GM18870 (cell line): ENCODE data around the gene FCHSD1.
A peak's percentile ranks its signal among the peaks of the same experiment; 100 is the strongest.

ENCODE experiments used
- ATAC-seq: cut with Tn5 transposase; IDR thresholded peaks from one replicate; pipeline ENCODE4 v1.9.1; 2021; ENCODE audit warnings: moderate library complexity; ENCODE audit not compliant: unreplicated experiment

The FCHSD1 gene

GRCh38 chr5:141674747-141675146 is 23.5 kb upstream of the FCHSD1 start:
- no peak for ATAC-seq

DNA sequence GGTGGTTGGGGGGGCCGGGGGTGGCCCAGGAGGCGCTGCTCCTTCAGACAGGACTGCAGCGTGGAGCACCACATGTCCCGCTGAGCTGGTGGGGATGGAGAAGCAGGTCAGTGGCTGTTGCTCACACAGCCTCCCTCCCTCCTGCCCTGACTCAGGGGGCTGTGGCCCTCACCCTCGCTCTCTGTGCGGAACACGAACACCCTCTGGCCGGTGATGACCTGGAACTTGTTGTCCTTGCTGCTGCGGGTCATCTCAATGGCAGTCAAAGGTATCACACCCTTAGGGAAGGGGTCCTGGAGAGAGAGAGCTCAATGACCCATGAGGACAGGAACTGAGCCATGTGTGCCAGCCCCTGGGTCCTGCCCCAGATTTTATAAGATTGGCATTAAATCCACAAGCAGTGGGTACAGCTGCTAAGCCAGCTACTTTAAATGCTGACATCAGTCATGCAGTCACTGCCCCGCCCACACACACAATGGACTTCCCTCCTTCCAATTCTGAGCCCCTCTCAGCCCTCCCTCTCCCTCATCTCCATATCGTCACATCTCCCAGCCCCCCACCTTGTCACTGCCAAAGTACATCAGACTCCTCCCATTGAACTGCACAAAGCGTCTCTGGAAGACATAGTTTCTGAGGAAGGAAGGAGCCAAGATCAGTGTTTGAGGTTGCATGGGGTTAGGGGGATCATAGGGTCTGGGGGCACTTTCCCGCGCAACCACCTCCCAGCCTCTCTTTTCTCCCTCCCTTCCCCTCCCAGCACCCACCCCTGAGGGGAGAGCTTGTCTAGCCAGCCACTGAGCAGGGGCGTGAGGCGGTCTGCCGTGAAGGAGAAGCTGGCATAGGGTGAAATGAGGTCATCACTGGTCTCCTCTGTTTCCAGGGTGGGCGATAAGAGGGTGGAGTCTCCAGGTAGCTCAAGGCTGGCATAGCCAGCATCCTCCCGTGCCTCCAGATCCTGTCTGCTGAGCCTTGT is 21.9 kb upstream of the FCHSD1 start:
- ATAC-seq, result no peak

GRCh38 chr5:141672071-141672840 is 21.0 kb upstream of the FCHSD1 start:
- ATAC-seq, result no peak

- no peak for ATAC-seq
Observed at GRCh38 chr5:141669520-141669919, 18.3 kb upstream of the FCHSD1 start.

- no peak for ATAC-seq
Observed at GRCh38 chr5:141668601-141669265, 17.5 kb upstream of the FCHSD1 start.

DNA sequence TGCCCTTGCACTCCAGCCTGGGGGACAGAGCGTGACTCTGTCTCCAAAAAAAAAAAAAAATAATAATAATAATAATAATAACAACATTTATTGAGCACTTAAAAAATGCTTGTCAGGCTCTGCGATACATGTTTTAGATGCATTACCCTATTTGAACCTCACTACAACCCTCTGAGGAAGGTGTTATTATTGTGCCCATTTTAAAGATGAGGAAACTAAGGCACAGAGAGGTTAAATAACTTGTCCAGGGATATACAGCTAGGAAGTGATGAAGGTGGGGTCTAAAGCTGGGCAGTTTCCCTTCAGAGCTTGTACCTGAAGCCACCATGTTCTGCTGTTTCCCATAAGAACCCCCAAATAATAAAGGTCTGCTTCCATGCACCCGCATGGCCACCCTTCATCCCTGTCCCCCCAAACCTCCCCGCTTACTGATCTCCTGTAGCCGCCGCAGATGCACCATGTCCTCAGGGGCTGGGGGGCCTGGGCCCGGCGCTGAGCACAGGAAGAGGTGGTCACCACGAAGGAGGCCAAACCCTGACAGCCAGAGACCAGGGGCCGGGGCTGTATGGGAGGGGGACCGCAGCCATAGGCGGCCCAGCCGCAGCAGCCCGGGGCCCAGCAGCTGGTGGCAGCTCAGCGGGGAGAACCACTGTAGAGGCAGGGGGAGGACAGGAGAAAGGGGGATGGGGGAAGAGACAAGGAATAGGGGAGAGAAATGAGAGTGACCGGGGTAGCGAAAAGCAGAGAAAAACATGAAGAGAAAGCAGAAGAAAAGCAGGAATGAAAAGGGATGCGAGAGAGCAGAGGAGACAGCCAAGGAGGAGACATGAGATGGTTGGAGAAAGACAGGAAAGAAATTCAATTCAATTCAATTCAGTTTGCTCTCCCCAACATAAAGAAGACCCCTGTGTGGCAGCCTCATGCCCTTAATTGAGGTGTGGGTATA is 15.1 kb upstream of the FCHSD1 start:
- no peak for ATAC-seq

DNA sequence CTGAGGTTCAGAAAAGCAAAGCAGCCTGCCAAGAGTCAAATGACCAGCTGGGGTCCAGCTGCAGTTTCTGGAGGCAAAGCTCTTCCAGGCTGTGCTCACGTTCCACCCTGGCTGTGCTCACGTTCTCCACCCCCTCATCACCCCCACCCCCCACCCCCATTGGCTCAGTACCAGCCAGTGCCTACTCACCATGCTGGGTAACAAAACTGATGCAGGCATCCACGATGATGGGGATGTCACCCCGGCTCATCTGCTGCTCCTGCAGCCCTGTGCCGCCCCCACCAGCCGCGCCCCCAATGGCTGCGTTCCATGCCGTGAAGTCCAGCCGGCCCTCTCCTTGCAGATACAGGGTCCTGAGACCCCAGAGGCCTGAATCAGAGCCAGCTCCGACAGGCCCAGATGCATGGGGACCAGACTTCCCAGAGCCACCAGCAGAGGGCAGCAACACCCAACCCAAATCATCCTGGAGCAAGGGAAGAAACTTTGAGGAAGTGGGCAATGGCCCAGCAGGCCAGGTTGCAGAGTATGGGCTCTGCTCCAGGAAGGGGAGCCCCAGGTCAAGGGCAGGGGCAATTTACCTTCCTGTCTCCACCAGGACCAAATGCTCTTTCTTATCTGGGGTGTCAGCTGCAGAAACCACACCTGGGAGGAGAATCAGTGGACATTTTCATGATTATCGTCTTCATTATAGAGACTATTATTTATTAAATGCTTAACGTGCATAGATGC is 13.7 kb upstream of the FCHSD1 start:
- ATAC-seq, result peak; percentile 93

DNA sequence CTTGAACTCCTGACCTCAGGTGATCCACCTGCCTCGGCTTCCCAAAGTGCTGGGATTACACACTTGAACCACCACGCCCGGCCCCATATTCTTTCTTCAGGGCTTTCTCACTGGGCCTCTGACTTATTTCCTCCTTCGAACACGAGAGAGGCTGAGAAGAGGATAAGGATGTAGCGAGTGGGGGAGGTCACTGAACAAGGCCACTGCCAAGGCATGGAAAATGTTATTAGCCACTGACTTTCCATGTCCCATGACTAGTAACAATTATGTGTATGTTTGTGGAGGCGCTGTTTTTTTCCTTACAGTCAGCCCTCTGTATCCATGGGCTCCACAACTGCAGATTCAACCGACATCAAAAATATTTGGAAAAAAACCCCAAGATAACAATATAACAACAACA is 12.3 kb upstream of the FCHSD1 start:
- no peak for ATAC-seq

- no peak for ATAC-seq
Observed at GRCh38 chr5:141662028-141662427, 10.8 kb upstream of the FCHSD1 start.

DNA sequence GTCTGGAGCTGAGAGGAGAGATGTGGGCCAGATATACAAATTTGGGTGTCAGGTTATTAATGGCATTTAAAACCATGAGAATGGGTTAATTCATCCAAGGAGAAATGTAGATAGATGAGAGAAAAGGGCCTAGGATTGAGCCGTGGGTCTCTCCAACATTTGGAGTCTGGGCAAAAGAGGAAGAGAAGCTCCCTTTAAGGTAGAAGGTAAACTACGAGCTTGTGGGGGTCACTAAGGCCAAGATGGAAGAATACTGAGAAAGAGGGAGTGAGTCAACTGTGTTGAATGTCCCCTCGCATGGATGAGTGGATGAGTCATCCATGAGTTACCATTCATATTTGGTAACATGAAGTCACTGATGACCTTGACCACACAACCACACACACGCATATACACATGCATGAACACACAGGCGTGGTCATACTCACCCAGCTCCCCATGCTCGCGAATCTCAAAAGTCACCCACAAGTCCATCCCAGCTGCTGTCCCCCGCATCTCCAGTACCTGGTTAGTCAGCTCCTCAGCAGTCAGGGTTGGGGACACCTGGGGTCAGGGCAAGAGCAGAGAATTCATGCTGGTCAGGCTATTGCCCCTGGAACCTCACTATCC is 6.8 kb upstream of the FCHSD1 start:
- ATAC-seq, result peak; percentile 88

DNA sequence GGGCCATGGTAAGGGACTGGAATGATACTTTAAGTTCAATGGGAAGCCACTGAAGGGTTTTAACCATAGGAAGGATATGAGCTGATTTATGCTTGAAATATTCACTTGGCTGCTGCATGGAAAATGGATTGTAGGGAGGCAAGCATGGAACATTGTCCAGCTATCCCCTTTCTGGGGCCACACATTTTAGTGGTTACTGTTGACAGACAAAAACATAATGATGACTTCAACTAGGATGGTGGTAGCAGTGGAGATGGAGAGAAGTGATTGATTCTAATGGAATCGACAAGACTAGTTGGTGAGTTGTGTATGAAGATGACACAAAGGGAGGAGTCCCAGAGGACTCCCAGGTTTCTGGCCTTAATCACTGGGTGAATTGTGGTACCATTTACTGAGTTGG is 6.2 kb upstream of the FCHSD1 start:
- ATAC-seq, result no peak

GRCh38 chr5:141656396-141656795 is 5.2 kb upstream of the FCHSD1 start:
- ATAC-seq, result no peak

- no peak for ATAC-seq
Observed at GRCh38 chr5:141655020-141655419, 3.8 kb upstream of the FCHSD1 start.

DNA sequence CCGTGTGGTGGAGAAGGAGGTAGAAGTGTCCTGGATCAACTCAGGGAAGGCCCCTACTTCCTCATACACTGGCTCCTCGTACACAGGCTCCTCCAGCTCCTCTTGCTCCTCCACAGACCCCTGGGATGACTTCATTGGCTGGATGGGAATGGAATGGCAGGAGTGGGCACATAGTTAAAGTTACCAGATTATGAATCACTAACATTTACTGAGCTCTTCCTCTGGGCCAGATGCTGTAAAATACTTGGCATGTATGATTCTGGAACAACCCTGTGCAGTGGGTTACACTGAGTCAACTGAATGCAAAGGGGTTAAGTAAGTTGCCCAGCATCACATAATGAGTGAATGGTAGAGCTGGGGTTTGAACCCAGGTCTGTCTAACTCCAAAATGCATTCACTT is 3.1 kb upstream of the FCHSD1 start:
- ATAC-seq, result no peak

DNA sequence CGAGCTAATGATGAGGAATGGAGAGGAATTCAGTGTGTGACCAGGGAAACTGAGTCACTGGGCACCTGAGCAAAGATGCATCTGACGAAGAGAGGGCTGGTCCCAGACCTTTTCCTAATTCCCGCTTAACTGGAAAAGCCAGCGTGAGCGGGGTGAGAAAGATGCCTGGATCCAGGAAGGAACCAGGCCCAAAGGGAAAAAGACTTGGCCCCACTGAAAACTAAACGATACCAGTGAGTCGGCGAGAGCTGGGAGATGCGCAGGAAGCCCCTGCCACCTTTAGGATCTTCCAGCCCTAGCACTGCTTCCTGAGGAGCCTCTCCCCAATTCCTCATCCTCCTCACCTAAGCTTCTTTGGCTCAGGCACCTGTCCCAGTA is 499 bp upstream of the FCHSD1 start:
- ATAC-seq, result no peak

DNA sequence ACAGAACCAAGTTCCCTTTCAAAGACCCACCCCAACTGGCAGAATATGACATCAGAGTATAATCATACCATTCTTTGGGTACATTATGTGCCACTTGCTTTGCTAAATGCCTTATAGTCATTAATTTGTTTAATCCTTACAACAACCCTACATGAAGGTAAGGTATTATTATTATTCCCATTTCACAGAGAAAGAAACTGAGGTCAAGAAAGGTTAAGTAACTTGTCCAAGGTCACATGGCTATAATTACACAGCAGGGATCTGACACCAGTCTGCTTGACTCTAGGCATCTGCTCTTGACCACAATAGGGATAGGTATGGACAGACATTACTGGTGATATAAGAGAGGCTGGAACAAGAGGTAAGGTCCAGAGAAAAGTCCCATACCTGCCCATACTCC is 1.2 kb downstream of the FCHSD1 start:
- no peak for ATAC-seq

GRCh38 chr5:141649056-141649688 is 2.0 kb downstream of the FCHSD1 start:
- no peak for ATAC-seq

- no peak for ATAC-seq
Observed at GRCh38 chr5:141647851-141648250, 3.4 kb downstream of the FCHSD1 start.

DNA sequence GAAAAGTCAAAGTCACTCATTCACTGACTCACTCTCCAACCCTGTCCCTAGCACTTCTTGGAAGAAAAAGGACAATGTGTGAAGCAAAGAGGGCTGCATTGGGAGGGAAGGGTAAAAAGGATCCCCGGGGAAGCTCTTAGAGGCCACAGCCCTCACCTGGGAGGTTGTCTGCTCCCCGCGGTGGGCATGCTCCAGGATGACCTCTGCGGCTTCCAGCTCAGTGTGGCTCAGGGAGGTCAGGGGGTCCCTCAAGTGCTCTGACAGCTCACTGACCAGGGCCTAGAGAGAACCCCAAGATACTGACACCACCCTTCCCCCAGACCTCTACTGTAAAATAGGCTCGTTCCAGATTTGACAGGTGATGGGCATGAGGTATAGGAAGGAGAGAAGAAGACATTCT is 4.0 kb downstream of the FCHSD1 start:
- ATAC-seq, result no peak
